NCI-H526 treated with DMSO at 0.1 percent for 48 hours (cell line): ENCODE results near the gene B4GALT2.
A peak's percentile ranks its signal among the peaks of the same experiment; 100 is the strongest.

Experiments
- DNase-seq: peaks from one replicate; lab custom pipeline; 2025; lab: John Stamatoyannopoulos, UW

B4GALT2 gene

DNA sequence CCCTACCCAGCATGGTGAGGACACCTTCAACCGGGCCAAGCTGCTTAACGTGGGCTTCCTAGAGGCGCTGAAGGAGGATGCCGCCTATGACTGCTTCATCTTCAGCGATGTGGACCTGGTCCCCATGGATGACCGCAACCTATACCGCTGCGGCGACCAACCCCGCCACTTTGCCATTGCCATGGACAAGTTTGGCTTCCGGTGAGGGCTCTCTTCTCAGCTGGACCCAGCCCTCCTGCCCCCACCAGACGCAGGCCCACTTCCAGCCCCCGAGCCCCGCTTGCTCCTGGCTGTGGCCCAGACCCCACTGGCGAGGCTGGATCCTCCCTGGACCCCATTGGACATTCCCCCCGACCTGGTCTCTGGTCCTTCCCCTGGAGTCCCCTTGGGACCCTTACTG, 5.8 kb downstream of the B4GALT2 start:
- DNase-seq: no peak

DNA sequence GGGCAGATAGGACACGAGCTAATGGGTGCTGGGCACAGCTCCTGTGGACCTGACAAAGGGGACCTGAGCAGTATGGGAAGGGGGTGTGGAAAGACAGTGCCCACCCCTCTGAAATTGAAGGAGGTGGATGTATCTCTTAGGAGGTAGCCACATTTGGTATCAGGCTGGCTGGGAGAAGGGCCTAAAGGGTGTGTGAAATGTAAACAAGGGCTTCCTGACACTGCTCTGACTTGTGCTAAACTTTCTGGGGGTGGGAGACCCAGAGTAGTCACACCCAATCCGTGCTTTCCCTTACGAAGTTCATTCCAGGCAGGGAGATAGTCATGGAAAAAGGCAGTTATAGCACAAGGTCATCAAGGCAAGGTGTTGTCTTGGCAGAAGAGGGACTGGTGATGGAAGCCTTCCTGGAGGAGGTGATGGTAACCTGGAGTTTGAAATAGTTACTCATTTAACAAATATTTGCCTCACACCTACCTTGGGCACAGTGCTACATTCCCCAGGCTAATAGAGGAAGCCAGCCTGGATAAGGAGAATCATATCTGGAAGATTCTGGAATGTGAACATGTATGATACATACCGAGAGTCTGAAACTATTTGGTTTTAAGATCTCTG, 7.1 kb downstream of the B4GALT2 start:
- DNase-seq: no peak

DNA sequence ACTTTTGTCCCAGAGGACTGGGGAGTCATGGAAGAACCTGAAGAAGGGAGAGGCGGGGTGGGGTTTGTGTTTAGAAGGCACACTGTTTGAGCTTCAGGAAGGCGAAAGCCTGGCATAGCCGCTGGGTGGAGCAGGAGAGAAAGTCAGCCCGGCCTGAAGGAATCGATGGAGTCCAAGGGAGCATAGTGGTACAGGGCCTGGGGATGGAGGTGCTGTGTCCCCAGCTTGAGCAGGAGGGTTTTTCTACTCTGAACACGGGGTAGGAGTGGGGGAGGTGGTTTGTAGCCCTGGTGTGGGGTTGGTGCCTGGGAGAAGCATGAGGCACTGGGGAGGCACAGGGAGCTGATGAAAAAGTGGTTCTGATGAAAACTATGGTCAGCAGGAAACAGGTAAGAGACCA, 7.7 kb downstream of the B4GALT2 start:
- DNase-seq: no peak

DNA sequence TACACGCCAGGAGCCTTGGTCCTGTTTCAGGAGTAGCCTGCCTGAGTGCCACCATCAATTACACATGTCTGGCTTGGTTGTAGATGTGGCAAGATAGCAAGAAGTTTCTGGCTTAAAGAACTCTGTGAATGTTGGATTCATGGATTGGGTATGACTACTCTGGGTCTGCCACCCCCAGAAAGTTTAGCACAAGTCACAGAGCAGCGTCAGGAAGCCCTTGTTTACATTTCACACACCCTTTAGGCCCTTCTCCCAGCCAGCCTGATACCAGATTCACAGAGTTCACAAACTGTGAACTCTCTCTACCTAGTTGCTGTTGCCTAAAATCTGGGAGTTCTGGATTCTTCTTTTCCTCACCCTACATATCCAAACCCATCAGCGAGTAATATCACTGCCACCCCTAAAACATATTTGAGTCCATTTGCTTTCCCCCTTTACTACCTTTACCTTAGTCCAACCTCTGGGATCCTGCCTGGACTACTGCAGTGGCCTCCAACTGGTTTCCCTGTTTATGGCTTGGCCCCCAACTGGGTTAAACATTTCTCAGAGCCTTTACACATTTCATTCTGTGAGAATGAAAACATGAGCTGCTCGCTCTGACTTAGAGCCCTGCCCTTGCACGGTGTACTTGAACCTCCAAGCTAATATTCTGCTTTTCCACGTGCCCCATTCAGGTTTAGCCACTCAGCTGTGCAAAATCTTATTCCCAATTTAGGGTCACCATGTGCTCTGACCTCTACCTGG, 8.3 kb downstream of the B4GALT2 start:
- DNase-seq: no peak

DNA sequence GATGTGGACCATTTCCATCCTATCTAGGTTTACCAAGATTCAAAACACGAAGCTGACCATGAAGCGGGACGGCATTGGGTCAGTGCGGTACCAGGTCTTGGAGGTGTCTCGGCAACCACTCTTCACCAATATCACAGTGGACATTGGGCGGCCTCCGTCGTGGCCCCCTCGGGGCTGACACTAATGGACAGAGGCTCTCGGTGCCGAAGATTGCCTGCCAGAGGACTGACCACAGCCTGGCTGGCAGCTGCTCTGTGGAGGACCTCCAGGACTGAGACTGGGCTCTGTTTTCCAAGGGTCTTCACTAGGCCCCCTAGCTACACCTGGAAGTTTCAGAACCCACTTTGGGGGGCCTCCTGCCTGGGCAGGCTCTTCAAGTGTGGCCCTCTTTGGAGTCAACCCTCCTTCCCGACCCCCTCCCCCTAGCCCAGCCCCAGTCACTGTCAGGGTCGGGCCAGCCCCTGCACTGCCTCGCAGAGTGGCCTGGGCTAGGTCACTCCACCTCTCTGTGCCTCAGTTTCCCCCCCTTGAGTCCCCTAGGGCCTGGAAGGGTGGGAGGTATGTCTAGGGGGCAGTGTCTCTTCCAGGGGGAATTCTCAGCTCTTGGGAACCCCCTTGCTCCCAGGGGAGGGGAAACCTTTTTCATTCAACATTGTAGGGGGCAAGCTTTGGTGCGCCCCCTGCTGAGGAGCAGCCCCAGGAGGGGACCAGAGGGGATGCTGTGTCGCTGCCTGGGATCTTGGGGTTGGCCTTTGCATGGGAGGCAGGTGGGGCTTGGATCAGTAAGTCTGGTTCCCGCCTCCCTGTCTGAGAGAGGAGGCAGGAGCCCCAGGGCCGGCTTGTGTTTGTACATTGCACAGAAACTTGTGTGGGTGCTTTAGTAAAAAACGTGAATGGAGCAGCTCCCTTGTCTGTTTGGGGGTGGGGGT, 11.5 kb downstream of the B4GALT2 start:
- no peak for DNase-seq

DNA sequence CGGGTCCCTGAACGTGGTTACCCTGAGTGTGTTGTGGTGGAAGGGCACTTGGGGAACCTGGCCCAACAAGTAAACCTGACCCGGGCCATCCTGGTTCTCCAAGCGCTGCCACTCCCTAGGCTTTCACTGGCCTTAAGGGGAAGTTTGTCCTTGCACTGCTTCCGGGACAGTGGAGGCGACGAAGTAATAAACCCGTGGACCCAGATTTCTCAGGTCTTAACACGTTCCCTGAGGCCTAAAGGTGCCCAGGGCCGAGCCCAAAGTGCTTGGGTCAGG, 12.1 kb downstream of the B4GALT2 start:
- no peak for DNase-seq

DNA sequence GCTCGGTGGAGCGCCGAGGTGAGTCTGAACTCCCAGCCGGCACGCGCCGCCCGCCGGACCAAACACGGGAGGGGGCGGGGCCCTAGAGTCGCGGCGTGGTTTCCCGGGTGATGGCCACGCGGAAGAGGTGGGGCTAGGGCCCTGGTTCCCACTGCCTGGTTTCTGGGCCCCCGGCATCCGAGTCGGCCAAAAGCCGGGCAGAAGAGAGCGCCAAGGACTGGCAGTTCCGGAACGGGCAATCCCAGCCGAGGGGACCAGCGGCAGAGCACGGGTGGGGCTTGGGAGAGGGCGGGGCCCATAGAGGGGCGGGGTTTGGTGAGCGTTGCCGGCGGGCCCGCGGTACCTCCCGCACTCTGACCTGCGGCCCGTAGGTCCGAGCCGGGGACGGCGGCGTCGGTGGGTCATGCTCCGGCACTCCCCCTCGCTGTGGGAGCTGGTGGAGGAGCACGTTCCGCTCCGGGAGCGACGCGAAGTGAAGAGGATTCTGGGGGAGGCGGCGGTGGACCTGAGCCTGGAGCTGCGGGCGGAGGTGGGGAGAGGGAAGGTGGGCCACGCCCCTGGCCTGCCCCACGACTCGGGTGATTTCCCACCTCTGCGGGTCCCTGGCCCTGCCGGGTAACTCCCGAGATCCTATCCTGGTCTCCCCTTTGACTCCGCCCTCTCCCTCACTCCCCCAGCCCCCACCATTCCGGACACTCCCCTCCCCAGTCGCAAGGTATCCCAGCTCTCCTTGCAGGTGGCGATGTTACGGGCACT, 12.6 kb downstream of the B4GALT2 start, which contains the start of gene CCDC24:
CCDC24 (plus strand) TSS at position 124 of the 756 bp plus-strand sequence; CDS start at position 404, 280 bp downstream.
- peak; percentile 86 for DNase-seq

DNA sequence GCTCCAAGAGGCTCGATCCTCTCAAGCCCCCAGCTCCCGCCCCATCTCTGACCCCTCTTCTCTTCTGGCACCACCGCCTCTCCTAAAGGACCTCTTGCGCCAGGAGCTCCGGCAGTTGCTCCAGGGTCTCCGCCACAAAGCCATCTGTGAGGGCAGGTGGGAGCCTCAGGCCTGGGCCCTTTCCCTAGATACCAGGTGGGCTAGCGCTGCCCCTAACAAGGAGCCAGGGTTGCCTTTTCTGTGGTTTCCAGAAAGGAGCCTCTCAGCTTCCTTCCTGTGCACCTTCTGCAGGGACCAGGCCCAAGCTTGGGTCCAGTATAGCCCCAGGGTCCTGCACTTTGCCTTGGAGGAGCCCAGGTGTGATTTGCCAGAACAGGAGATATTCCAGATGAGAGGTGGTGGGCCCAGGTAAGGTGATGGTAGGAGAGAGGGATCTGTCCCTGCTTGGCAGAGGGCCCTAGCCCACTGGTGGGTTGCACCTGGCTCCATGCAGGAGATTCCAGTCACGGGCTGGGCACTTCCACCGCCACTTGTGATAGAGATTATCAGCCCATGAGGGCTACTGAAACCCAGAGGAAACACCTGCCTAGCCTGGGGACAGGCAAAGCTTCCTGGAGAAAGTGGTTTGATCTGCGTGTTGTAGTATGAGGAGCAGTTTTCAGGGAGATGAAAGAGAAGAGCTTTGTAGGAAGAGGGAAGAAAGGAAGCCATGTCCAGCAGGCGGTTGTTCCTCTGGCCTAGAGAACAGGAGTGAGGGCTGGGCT, 13.4 kb downstream of the B4GALT2 start:
- DNase-seq: peak; percentile 17

DNA sequence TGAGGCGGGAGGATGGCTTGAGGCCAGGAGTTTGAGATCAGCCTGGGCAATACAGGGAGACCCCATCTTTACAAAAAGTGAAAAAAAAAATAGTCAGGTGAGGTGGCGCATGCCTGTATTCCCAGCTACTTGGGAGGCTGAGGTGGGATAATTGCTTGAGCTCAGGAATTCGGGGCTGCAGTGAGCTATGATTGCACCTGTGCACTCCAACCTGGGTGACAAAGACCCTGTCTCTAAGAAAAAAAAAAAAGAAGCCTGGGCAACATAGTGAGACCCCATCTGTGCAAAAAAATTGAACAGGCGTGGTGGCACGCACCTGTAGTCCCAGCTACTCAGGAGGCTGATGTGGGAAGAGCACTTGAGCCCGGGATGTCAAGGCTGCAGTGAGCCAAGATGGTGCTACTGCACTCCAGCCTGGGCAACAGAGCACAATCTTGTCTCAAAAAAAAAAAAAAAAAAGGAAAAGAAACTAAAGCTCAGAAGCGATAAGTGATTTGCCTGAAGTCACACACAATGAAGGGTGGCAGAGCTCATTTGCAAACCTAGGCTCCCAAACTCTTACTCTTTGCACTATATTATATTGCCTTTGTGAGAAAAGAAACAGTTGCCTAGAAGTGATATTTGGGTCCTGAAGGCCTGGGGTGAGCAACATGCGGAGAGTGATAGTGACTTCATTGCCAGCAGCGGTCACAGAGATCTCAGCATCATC, 14.3 kb downstream of the B4GALT2 start:
- DNase-seq: no peak

DNA sequence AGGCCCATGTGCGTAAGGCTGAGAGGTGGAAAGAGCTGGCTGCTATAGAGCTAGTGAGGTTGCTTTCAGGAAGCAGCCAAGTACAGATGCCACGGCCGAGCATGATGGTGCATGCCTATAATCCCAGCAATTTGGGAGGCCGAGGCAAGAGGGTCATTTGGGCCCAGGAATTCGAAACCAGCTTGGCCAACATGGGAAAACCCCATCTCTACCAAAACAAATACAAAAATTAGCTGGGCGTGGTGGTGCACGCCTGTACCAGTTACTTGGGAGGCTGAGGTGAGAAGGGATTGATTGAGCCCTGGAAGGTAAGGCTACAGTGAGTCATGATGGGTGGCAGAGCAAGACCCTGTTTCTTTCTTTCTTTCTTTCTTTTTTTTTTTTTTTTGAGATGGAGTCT, 15.1 kb downstream of the B4GALT2 start:
- no peak for DNase-seq

DNA sequence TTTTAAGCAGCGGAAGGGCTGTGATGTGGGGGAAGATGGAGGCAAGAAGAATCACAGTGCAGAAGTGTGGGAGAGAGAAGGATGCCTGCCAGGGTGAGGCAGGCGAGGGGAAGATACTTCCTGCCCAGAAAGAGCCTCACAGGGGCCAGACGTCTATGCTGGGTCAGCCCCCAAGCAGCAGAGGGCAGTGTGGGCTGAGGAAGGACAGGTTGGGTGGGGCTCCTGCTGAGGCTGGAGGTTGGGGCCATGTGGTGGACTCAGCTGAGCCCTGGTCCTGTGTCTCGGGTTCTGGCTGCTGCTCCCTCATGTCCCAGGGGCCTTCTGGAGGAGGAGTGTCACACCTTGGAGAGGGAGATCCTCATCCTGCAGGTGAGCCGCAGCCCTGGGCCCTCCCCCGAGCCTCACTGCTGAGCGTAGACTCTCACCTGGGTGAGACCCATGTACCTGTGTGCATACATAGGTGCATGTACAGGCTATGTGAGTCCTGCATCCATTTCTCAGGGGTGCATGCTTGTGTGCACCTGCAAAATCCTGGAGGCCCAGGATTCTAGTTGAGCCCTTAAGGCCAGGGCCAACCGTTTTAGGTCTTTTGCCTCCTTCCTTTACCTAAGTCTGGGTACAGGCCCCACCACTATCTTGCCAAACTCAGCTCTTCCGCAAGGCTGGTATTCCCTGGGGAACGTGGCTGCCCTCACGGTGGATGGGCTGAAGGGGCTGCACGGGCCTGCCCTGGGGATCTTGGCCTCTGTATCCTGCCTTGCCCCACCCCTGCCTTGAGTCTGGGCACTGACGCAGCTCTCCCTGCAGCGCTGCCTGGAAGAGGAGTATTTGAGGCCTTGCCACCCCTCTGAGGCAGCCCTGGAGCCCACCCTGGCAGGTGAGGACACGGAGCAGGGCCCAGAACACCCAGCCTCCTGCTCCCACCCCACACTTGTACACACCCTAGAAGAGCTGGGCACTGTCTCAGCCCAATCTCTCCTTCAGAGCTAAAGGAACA, 16.1 kb downstream of the B4GALT2 start:
- peak; percentile 44 for DNase-seq

DNA sequence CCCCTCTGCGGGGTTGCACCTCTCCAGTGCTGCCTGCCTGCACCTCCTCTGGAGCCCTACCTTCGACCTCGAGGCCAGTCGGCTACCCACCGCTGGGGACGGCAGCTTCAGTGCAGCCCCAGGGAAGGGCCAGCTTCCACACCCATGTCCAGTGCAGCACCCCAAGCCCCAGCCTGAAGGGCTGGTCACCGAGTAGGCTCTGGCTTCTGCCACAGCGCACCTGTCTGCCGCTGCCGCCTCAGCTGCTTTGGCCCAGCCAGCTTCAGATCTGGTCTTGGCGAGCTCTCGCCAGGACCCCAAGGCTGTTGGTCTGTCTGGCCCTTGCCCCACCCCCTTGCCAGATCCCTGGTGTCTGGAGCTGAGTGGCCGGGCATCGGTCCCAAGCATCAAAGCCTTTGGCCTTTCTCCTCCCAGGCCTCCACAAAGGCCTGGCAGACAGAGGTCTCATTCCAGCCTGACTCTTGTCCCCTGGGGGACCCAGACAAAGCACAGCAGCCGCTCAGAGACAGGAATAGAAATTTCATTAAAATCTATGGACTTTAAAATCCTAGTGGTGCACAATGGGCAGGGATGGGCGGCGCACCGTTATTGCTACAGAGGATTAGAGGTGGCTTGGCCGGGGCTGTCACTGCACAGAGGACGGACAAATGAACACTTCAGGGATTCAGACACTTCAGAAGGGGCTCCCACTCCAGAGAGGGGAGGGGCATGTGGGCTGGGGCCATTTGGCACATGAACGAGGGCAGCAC, 17.1 kb downstream of the B4GALT2 start:
- no peak for DNase-seq

DNA sequence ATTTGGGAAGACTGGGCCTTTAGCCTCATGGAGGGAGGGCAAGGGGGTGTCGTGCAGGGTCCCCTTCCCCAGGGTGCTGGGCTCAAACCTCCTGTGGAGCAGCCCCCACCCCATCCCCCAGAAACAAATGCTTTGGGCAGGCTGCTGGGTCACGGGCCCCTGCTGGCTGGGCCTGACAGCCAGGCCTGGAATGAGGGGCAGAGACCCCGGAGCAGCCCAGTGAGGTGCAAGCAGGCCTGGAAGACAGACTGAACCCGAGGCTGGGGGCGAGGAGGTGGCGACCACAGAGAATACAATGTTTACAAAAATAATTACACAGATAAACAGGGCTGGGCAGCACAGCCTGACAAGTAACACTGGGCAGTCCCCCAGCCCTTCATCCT, 17.7 kb downstream of the B4GALT2 start:
- DNase-seq: no peak

DNA sequence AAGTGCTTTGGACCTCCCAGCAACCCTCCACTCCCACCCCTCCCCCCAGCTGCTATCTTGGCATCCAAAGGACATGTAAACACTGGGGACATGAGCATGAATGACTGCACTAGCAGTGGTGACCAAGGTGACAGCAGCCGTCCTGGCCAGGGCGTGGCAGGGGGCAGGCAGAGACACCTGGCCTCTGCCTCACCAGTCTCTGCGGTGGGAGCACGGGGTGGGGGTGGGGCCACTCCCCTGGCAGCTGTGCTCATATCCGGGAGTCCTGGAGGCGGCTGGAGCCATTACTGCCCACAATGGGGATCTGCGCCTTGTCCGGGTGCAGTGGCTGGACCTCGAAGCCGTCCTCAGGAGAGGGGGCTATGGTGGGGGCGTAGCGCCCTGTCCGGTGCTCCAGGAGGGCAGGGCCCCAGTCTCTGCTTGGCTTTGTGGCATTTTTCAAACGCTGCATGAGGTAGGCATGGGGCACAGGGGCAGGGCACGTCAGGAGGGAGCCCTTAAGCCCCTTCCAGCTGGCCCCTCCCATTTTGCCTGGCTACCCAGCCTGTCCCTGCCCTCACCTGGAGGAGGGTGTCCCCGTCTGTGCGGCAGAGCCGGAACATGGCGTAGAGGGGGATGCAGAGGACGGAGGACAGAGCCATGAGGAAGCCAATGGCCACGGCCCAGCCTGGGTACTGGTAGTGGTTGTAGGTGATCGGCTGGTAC, 18.4 kb downstream of the B4GALT2 start:
- no peak for DNase-seq

DNA sequence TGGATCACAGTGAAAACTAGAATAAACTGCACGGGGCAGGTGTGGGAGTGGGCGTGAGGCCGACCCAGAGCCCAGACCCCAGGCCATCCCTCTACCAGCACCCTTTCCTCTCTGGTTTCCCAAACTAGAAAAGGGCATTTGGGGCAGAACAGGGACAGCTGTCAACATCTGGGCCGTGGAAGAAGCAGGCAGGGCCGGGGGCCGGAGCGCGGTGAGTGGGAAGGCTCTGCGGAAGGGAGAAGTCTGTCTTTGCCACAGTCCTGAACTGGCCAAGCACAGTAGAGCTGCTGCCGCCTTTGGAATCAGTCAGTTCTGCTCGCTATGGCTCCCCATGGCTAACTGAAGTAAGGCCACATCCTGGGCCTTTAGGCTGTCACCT, 19.0 kb downstream of the B4GALT2 start:
- no peak for DNase-seq

DNA sequence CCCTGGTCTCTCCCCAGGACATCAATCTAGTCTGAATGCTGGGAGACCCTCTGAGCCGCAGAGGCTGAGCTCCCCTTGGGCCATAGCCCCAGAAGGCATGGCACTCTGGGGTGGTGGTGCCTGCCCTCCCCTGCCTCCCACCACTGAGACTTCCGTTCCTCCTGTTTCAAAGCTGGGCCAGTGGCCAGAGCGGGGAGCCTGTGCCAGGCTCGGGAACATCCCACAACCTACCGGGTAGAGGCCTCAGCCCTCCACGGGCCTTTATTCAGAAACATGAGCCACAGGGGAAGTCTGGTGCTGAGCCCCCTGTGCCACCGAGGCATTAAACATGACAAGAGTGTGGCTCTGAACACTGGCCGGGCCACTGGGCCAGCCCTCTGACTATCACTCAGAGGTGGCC, 20.4 kb downstream of the B4GALT2 start:
- no peak for DNase-seq

DNA sequence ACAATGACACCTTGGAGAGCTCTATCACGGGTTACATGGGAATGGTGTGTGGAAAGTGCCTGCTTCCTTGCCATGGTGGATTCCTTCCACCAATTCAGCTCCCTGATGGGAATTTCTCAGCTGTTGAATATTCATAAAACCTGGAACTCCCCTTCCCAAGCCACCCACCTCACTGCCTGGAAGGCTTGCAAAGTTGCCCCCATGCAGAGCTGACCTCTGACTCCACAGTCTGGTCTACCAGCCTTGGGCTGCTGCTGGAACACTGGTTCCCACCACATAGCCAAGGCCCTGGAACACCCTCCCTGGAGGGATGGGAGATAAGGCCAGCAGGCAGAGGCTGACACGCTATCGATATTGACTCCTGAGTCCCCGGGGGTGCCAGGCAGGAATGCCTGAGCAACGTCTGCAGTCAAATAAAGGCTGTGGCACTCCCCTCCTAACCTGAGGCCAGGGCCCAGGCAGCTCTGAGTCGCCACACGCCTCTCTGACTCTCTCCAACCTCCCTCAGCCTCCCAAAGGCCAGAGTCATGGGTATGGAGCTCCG, 21.2 kb downstream of the B4GALT2 start:
- no peak for DNase-seq

DNA sequence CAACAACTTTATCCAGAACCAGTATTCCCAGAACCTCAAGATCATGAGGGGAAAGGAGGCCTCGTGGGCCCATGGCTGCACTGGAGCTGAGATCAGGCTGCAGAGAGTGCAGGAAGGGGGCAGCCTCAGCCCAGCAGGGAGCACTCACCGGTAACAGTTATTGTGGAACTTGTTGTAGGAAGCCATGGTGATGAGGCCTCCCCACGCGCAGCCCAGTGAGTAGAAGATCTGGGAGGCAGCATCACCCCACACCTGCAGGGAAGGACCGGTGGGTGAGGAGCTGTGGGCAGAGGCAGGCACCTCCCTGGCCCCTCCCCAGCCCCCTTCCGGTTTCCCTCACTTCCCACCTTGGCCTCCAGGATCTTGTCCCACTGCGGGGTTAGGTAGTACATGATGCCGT, 23.2 kb downstream of the B4GALT2 start:
- DNase-seq: no peak
